HEK293 (cell line): ENCODE measurements around the gene BLOC1S1.

ENCODE experiments used
- CTCF ChIP-seq: fragments of 450-650 bp; formaldehyde crosslinking; IDR thresholded peaks from 2 replicates; pipeline ENCODE4 v1.5.1; 2016; ENCODE audit warnings: missing biosample characterization, missing genetic modification characterization
- SP2 ChIP-seq: fragments of 450-650 bp; formaldehyde crosslinking; IDR thresholded peaks from 2 replicates; pipeline ENCODE4 v1.5.1; 2016; ENCODE audit warnings: missing biosample characterization, missing genetic modification characterization
- ZBTB10 ChIP-seq: fragments of 450-650 bp; formaldehyde crosslinking; IDR thresholded peaks from 2 replicates; pipeline ENCODE4 v1.5.1; 2016; ENCODE audit warnings: missing biosample characterization, missing genetic modification characterization
- ZBTB7A ChIP-seq: fragments of 450-650 bp; formaldehyde crosslinking; IDR thresholded peaks from 2 replicates; pipeline ENCODE4 v1.5.1; 2016; ENCODE audit warnings: low read depth, missing biosample characterization, missing genetic modification characterization
- ZNF391 ChIP-seq: fragments of 450-650 bp; formaldehyde crosslinking; IDR thresholded peaks from 2 replicates; pipeline ENCODE4 v1.5.1; 2016; ENCODE audit warnings: low read depth, missing biosample characterization, missing genetic modification characterization, borderline replicate concordance
- ZNF48 ChIP-seq: fragments of 450-650 bp; formaldehyde crosslinking; IDR thresholded peaks from 2 replicates; pipeline ENCODE4 v1.5.1; 2016; ENCODE audit warnings: missing biosample characterization, missing genetic modification characterization
- ZNF549 ChIP-seq: fragments of 450-650 bp; IDR thresholded peaks from 2 replicates; pipeline ENCODE4 v1.5.1; 2018; ENCODE audit warnings: missing biosample characterization, missing genetic modification characterization, mild to moderate bottlenecking, inconsistent platforms, moderate library complexity
- ZNF76 ChIP-seq: fragments of 450-650 bp; formaldehyde crosslinking; IDR thresholded peaks from 2 replicates; pipeline ENCODE4; 2016; ENCODE audit warnings: low read depth, missing biosample characterization, missing genetic modification characterization, borderline replicate concordance

- TF ChIP-seq ZNF549 (tag by site-specific recombination) = no peak
- no peak for TF ChIP-seq CTCF
- TF ChIP-seq ZBTB10 (tag by site-specific recombination) = no peak
- no peak for TF ChIP-seq ZBTB7A (tag by site-specific recombination)
- TF ChIP-seq ZNF391 (tag by site-specific recombination) = no peak
- TF ChIP-seq ZNF76 = no peak
- TF ChIP-seq ZNF48 = no peak
- TF ChIP-seq SP2 (tag by site-specific recombination) = no peak
Measured at GRCh38 chr12:55684761-55685370, 31.0 kb upstream of the BLOC1S1 start.
